HuH-7.5 (cell line): Measurements from ENCODE around the gene OPN1MW.
A peak's percentile ranks its signal among the peaks of the same experiment; 100 is the strongest.
"Not testable (repeated sequence)": the region's sequence is repeated elsewhere in the genome, so short reads cannot be mapped to it uniquely, and the experiment has no call there.

Experiments
- DNase-seq: peaks from one replicate; pipeline ENCODE4 v3.0.0; 2011; ENCODE audit warnings: low spot score

The OPN1MW gene

GRCh38 chrX:154182296-154182695, at the start of gene OPN1MW:
TSS of gene OPN1MW (plus strand) at chrX:154182596. CDS start at chrX:154182678, 82 bp downstream.
- DNase-seq = not testable (repeated sequence)

GRCh38 chrX:154135458-154136229, 46.8 kb upstream of the OPN1MW start:
- DNase-seq = no peak

GRCh38 chrX:154136627-154137161, 45.7 kb upstream of the OPN1MW start:
- DNase-seq = peak; percentile 53

GRCh38 chrX:154138857-154139256, 43.5 kb upstream of the OPN1MW start:
- no peak for DNase-seq

GRCh38 chrX:154140206-154140605, 42.2 kb upstream of the OPN1MW start:
- DNase-seq = no peak

- no peak for DNase-seq
Measured at GRCh38 chrX:154140742-154141141, 41.7 kb upstream of the OPN1MW start.

GRCh38 chrX:154142386-154142785, 40.0 kb upstream of the OPN1MW start:
- DNase-seq = no peak

- no peak for DNase-seq
Measured at GRCh38 chrX:154142950-154143745, 39.2 kb upstream of the OPN1MW start.

GRCh38 chrX:154144010-154144409, 38.4 kb upstream of the OPN1MW start, which contains the start of gene OPN1LW:
TSS of gene OPN1LW (plus strand) at chrX:154144243. CDS start at chrX:154144284, 41 bp downstream.
- not testable (repeated sequence) for DNase-seq

GRCh38 chrX:154151030-154151429, 31.4 kb upstream of the OPN1MW start:
- not testable (repeated sequence) for DNase-seq

GRCh38 chrX:154156221-154156620, 26.2 kb upstream of the OPN1MW start:
- DNase-seq = not testable (repeated sequence)

- not testable (repeated sequence) for DNase-seq
Measured at GRCh38 chrX:154157207-154157606, 25.2 kb upstream of the OPN1MW start.

- not testable (repeated sequence) for DNase-seq
Measured at GRCh38 chrX:154159345-154159744, 23.1 kb upstream of the OPN1MW start.

GRCh38 chrX:154164902-154165301, 17.5 kb upstream of the OPN1MW start:
- DNase-seq = not testable (repeated sequence)

- not testable (repeated sequence) for DNase-seq
Measured at GRCh38 chrX:154168384-154168783, 14.0 kb upstream of the OPN1MW start.

- not testable (repeated sequence) for DNase-seq
Measured at GRCh38 chrX:154172535-154172943, 9.9 kb upstream of the OPN1MW start.

- not testable (repeated sequence) for DNase-seq
Measured at GRCh38 chrX:154174356-154174755, 8.0 kb upstream of the OPN1MW start.

GRCh38 chrX:154183794-154184193, 1.4 kb downstream of the OPN1MW start:
- not testable (repeated sequence) for DNase-seq

GRCh38 chrX:154192846-154193245, 10.4 kb downstream of the OPN1MW start:
- not testable (repeated sequence) for DNase-seq

GRCh38 chrX:154194316-154194715, 11.9 kb downstream of the OPN1MW start:
- DNase-seq = not testable (repeated sequence)

- DNase-seq = not testable (repeated sequence)
Measured at GRCh38 chrX:154196466-154196865, 14.1 kb downstream of the OPN1MW start.

- DNase-seq = not testable (repeated sequence)
Measured at GRCh38 chrX:154209670-154210418, 27.4 kb downstream of the OPN1MW start.
